Neutrophil (primary cell): ENCODE results near the gene PPM1L.
A peak's percentile ranks its signal among the peaks of the same experiment; 100 is the strongest.

ENCODE experiments used
- H3K27ac ChIP-seq: fragments of 200-600 bp; sonication (generic); 2 replicates; pipeline ENCODE4 v1.5.1; 2016; ENCODE audit warnings: mild to moderate bottlenecking, moderate library complexity
- H3K27me3 ChIP-seq: fragments of 200-600 bp; sonication (generic); 2 replicates; pipeline ENCODE4 v1.6.0; 2016; ENCODE audit warnings: mild to moderate bottlenecking
- H3K36me3 ChIP-seq: fragments of 200-600 bp; sonication (generic); 2 replicates; pipeline ENCODE4 v1.5.1; 2017
- H3K4me1 ChIP-seq, 2 experiments: fragments of 200-600 bp in 1 of 2; sonication (generic) in 1 of 2; 1 replicate in 1 of 2; 2 replicates in 1 of 2; pipeline versions ENCODE4 v1.5.1 to v1.6.1; 2013 to 2016; ENCODE audit warnings: low read depth in 1 of 2, low read length in 1 of 2, mild to moderate bottlenecking in 1 of 2, moderate library complexity in 1 of 2; ENCODE audit not compliant: control insufficient read depth in 1 of 2, insufficient read depth in 1 of 2
- H3K4me3 ChIP-seq, 2 experiments: fragments of 200-600 bp in 1 of 2; sonication (generic) in 1 of 2; 1 replicate in 1 of 2; 2 replicates in 1 of 2; pipeline ENCODE4 v1.5.1; 2013 to 2016; ENCODE audit warnings: low read depth in 1 of 2, low read length in 1 of 2, mild to moderate bottlenecking in 1 of 2, moderate library complexity in 1 of 2
- H3K9me3 ChIP-seq: fragments of 200-600 bp; sonication (generic); 2 replicates; pipeline ENCODE4 v1.5.1; 2016
- CTCF ChIP-seq: fragments of 200-600 bp; sonication (generic); IDR thresholded peaks from 2 replicates; pipeline ENCODE4 v1.5.1; 2016; ENCODE audit warnings: antibody characterized with exemption

PPM1L gene

GRCh38 chr3:161064413-161064812, 308.4 kb downstream of the PPM1L start:
- H3K9me3 ChIP-seq = no peaks in the 10 kb centered on the region
- H3K27ac ChIP-seq = no peak overlapping the region
- H3K36me3 ChIP-seq = no peaks in the 10 kb centered on the region
- H3K4me3 ChIP-seq = no peak overlapping the region
- no peaks in the 10 kb centered on the region for H3K27me3 ChIP-seq
- no peak for TF ChIP-seq CTCF
- peaks cover 21 to 25% of the 10 kb centered on the region in 2 experiments for H3K4me1 ChIP-seq

GRCh38 chr3:161066930-161067329, 310.9 kb downstream of the PPM1L start:
- H3K9me3 ChIP-seq = no peaks in the 10 kb centered on the region

GRCh38 chr3:161067335-161067734, 311.3 kb downstream of the PPM1L start:
- Histone ChIP-seq H3K9me3 (no peaks in the 10 kb centered on the region), H3K27me3 (no peaks in the 10 kb centered on the region), H3K4me1 (peaks cover 26 to 47% of the 10 kb centered on the region in 2 experiments), H3K27ac (peak overlapping the region; percentile 84), H3K4me3 (no peak overlapping the region), H3K36me3 (no peaks in the 10 kb centered on the region)
- no peak for TF ChIP-seq CTCF

More at GRCh38 chr3:161066930-161067329, 310.9 kb downstream of the PPM1L start:
- Histone ChIP-seq H3K27ac (peak overlapping the region; percentile 84), H3K4me1 (peaks cover 26 to 47% of the 10 kb centered on the region in 2 experiments), H3K36me3 (no peaks in the 10 kb centered on the region), H3K27me3 (no peaks in the 10 kb centered on the region), H3K4me3 (no peak overlapping the region)
- no peak for TF ChIP-seq CTCF

DNA sequence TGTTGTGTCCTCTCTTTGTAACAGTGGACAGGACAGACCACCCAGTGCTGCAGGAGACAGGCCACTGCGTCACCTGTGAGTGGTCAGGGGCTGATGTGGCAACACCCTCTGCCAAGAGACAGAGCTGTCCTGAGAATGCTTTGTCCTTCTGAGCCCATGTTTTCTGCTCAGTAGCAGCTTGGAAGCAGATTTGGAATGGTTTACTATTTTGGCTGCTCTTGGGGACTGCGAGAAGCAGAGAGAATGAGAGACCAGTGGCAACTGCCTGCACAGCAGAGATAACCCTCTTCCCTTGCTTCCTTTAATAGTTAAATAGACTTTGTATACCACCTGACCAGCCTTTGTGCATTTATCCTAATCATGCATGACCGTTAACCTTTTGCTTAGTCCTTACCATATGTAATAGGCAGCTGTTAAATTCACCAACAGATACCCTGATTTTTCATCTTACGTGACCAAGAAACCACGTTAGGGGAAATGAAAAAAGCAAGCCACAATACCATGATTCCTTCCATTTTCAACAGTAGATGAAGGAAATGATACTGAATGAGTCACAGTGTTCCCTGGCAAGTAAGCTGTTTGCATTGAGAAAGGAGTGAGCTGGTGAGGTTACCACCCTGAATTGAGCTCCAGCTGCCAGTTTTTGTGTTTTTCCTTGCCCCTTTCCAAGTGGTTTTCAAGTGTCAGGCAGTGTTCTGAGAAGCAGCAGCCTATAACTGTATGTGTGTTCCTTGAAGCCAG, 313.6 kb downstream of the PPM1L start:
- peaks cover 26 to 47% of the 10 kb centered on the region in 2 experiments for H3K4me1 ChIP-seq
- peak overlapping the region; percentile 14 for H3K27ac ChIP-seq
- no peak overlapping the region for H3K4me3 ChIP-seq
- TF ChIP-seq CTCF = no peak
- H3K36me3 ChIP-seq = no peaks in the 10 kb centered on the region
- no peaks in the 10 kb centered on the region for H3K27me3 ChIP-seq
- no peaks in the 10 kb centered on the region for H3K9me3 ChIP-seq

GRCh38 chr3:161070252-161070930, 314.4 kb downstream of the PPM1L start:
- Histone ChIP-seq H3K9me3 (no peaks in the 10 kb centered on the region), H3K36me3 (no peaks in the 10 kb centered on the region), H3K27ac (no peak overlapping the region), H3K4me1 (peaks cover 26 to 47% of the 10 kb centered on the region in 2 experiments), H3K27me3 (no peaks in the 10 kb centered on the region), H3K4me3 (no peak overlapping the region)
- no peak for TF ChIP-seq CTCF
